CD4-positive, alpha-beta T cell treated with Interferon alpha-2 for 1 hour (primary cell): Measurements from ENCODE around the gene SGMS1.

Experiments used
- DNase-seq, 2 donors: peaks; one replicate each; pipeline ENCODE4 v3.0.0-alpha.2; 2020 to 2022

The SGMS1 gene

GRCh38 chr10:50416881-50417280, 206.9 kb downstream of the SGMS1 start:
- no peak for DNase-seq

GRCh38 chr10:50416181-50416824, 207.5 kb downstream of the SGMS1 start:
- no peak for DNase-seq

GRCh38 chr10:50415292-50415691, 208.5 kb downstream of the SGMS1 start:
- DNase-seq = no peak

- DNase-seq = no peak
Measured at GRCh38 chr10:50410066-50410811, 213.5 kb downstream of the SGMS1 start.

GRCh38 chr10:50407076-50407801, 216.5 kb downstream of the SGMS1 start:
- DNase-seq = no peak

- no peak for DNase-seq
Measured at GRCh38 chr10:50406457-50407070, 217.2 kb downstream of the SGMS1 start.

- DNase-seq = no peak
Measured at GRCh38 chr10:50405723-50406122, 218.0 kb downstream of the SGMS1 start.

GRCh38 chr10:50404021-50404773, 219.6 kb downstream of the SGMS1 start:
- DNase-seq = no peak

- no peak for DNase-seq
Measured at GRCh38 chr10:50403074-50403473, 220.7 kb downstream of the SGMS1 start.

GRCh38 chr10:50402466-50402865, 221.3 kb downstream of the SGMS1 start:
- no peak for DNase-seq

GRCh38 chr10:50400694-50401093, 223.1 kb downstream of the SGMS1 start:
- DNase-seq = no peak

GRCh38 chr10:50398823-50399222, 224.9 kb downstream of the SGMS1 start:
- no peak for DNase-seq

- no peak for DNase-seq
Measured at GRCh38 chr10:50398381-50398780, 225.4 kb downstream of the SGMS1 start.

GRCh38 chr10:50397312-50398140, 226.2 kb downstream of the SGMS1 start:
- no peak for DNase-seq

GRCh38 chr10:50396491-50397311, 227.1 kb downstream of the SGMS1 start:
- DNase-seq = no peak

- no peak for DNase-seq
Measured at GRCh38 chr10:50395851-50396250, 227.9 kb downstream of the SGMS1 start.

GRCh38 chr10:50395271-50395670, 228.5 kb downstream of the SGMS1 start:
- peak in 1 of 2 donors; percentile 36 for DNase-seq

- DNase-seq = no peak
Measured at GRCh38 chr10:50394832-50395231, 228.9 kb downstream of the SGMS1 start.

GRCh38 chr10:50393784-50394467, 229.8 kb downstream of the SGMS1 start:
- DNase-seq = no peak
